Parathyroid adenoma (tissue), 2 donors: ENCODE results near the gene NAALADL2.
"Not testable (repeated sequence)": the region's sequence is repeated elsewhere in the genome, so short reads cannot be mapped to it uniquely, and the experiment has no call there.

Source experiments
- H2AFZ ChIP-seq: fragments of 300-600 bp; sonication (generic); one replicate; pipeline ENCODE4 v1.7.0; 2017; ENCODE audit warnings: antibody characterized with exemption, mild to moderate bottlenecking
- H3K27ac ChIP-seq: fragments of 300-600 bp; sonication (generic); one replicate; pipeline ENCODE4 v1.7.0; 2017
- H3K27me3 ChIP-seq: fragments of 300-600 bp; sonication (generic); one replicate; pipeline ENCODE4 v1.7.0; 2017; ENCODE audit warnings: low read length; ENCODE audit not compliant: control insufficient read depth, insufficient read depth
- H3K36me3 ChIP-seq: fragments of 300-600 bp; sonication (generic); one replicate; pipeline ENCODE4 v1.7.0; 2017; ENCODE audit warnings: low read length; ENCODE audit not compliant: control insufficient read depth, insufficient read depth
- H3K4me1 ChIP-seq: fragments of 300-600 bp; sonication (generic); one replicate; pipeline ENCODE4 v1.7.0; 2017; ENCODE audit warnings: control low read depth
- H3K4me2 ChIP-seq: fragments of 300-600 bp; sonication (generic); one replicate; pipeline ENCODE4 v1.7.0; 2017; ENCODE audit warnings: low read length
- H3K4me3 ChIP-seq: fragments of 300-600 bp; sonication (generic); one replicate; pipeline ENCODE4 v1.7.0; 2017; ENCODE audit warnings: low read depth, low read length
- H3K79me2 ChIP-seq: fragments of 300-600 bp; sonication (generic); one replicate; pipeline ENCODE4 v1.7.0; 2017; ENCODE audit warnings: control low read depth
- H3K9ac ChIP-seq: fragments of 300-600 bp; sonication (generic); one replicate; pipeline ENCODE4 v1.7.0; 2017; ENCODE audit warnings: mild to moderate bottlenecking
- H3K9me3 ChIP-seq: fragments of 300-600 bp; sonication (generic); one replicate; pipeline ENCODE4 v1.7.0; 2017; ENCODE audit warnings: low read length; ENCODE audit not compliant: control insufficient read depth
- CTCF ChIP-seq: fragments of 300-600 bp; sonication (generic); IDR thresholded peaks from one replicate; pipeline ENCODE4 v1.7.0; 2017; ENCODE audit warnings: antibody characterized with exemption, mild to moderate bottlenecking
- donor health status: primary hyperparathyroidism.

The NAALADL2 gene

GRCh38 chr3:175447521-175447920 lies 588.4 kb downstream of the NAALADL2 start:
- H3K9ac ChIP-seq = no peak overlapping the region
- no peak overlapping the region for H3K27ac ChIP-seq
- H3K4me2 ChIP-seq = no peak overlapping the region
- H3K27me3 ChIP-seq = no peaks in the 10 kb centered on the region
- H3K79me2 ChIP-seq = no peaks in the 10 kb centered on the region
- no peaks in the 10 kb centered on the region for H3K9me3 ChIP-seq
- H3K4me1 ChIP-seq = no peaks in the 10 kb centered on the region
- H3K36me3 ChIP-seq = no peaks in the 10 kb centered on the region
- TF ChIP-seq CTCF = no peak
- no peak overlapping the region for H2AFZ ChIP-seq
- no peak overlapping the region for H3K4me3 ChIP-seq

GRCh38 chr3:175453361-175453760 lies 594.2 kb downstream of the NAALADL2 start:
- Histone ChIP-seq H3K27ac (no peak overlapping the region), H3K9me3 (no peaks in the 10 kb centered on the region), H3K4me2 (no peak overlapping the region), H2AFZ (no peak overlapping the region), H3K27me3 (no peaks in the 10 kb centered on the region), H3K4me1 (no peaks in the 10 kb centered on the region), H3K36me3 (no peaks in the 10 kb centered on the region), H3K9ac (no peak overlapping the region), H3K79me2 (no peaks in the 10 kb centered on the region), H3K4me3 (no peak overlapping the region)
- TF ChIP-seq CTCF = no peak

- Histone ChIP-seq H3K4me1 (no peaks in the 10 kb centered on the region), H3K27ac (no peak overlapping the region), H2AFZ (no peak overlapping the region), H3K27me3 (no peaks in the 10 kb centered on the region), H3K79me2 (no peaks in the 10 kb centered on the region), H3K4me2 (no peak overlapping the region), H3K4me3 (no peak overlapping the region), H3K9me3 (no peaks in the 10 kb centered on the region), H3K36me3 (no peaks in the 10 kb centered on the region), H3K9ac (no peak overlapping the region)
- no peak for TF ChIP-seq CTCF
These were observed 597.3 kb downstream of the NAALADL2 start for GRCh38 chr3:175456466-175456865.

GRCh38 chr3:175457301-175457700 lies 598.2 kb downstream of the NAALADL2 start:
- Histone ChIP-seq H3K27ac (no peak overlapping the region), H3K4me1 (no peaks in the 10 kb centered on the region), H3K79me2 (no peaks in the 10 kb centered on the region), H3K36me3 (no peaks in the 10 kb centered on the region), H3K9ac (no peak overlapping the region), H2AFZ (no peak overlapping the region), H3K27me3 (no peaks in the 10 kb centered on the region), H3K9me3 (no peaks in the 10 kb centered on the region), H3K4me3 (no peak overlapping the region), H3K4me2 (no peak overlapping the region)
- no peak for TF ChIP-seq CTCF

GRCh38 chr3:175460849-175461399 lies 601.8 kb downstream of the NAALADL2 start:
- not testable (repeated sequence) for H3K36me3 ChIP-seq, H3K4me1 ChIP-seq, H3K79me2 ChIP-seq, H3K27ac ChIP-seq, H3K4me2 ChIP-seq, H3K27me3 ChIP-seq, H3K9me3 ChIP-seq, H2AFZ ChIP-seq, H3K4me3 ChIP-seq, H3K9ac ChIP-seq
